Stomach (tissue), 9 donors: Measurements from ENCODE around the gene TRIOBP. TPM values are rescaled to one million over a fixed set of nuclear protein-coding genes. Genes with fewer than 3 reads are reported as not detected.
"Not testable (repeated sequence)": the region's sequence is repeated elsewhere in the genome, so short reads cannot be mapped to it uniquely, and the experiment has no call there.

ENCODE experiments used
- DNase-seq, 2 donors: peaks; one replicate each; pipeline versions ENCODE4 v3.0.0 to v3.0.0-alpha.2; 2013 to 2019
- H3K27ac ChIP-seq, 5 donors: fragments of 200-600 bp in 4 of 5; sonication (generic) in 4 of 5; one replicate each; pipeline ENCODE4 v1.5.1; 2013 to 2019; ENCODE audit warnings: mild to moderate bottlenecking in 1 of 5, moderate library complexity in 1 of 5
- H3K27me3 ChIP-seq, 3 donors: fragments of 200-600 bp; sonication (generic); one replicate each; pipeline ENCODE4 v1.5.1; 2017 to 2019; ENCODE audit warnings: mixed run types in 1 of 3
- H3K36me3 ChIP-seq, 4 donors: fragments of 200-600 bp; sonication (generic); 1 replicate in 3 of 4; 2 replicates in 1 of 4; pipeline ENCODE4 v1.5.1; 2016 to 2019
- H3K4me1 ChIP-seq, 4 donors: fragments of 200-600 bp; sonication (generic); one replicate each; pipeline ENCODE4 v1.5.1; 2016 to 2019
- H3K4me3 ChIP-seq, 4 donors: fragments of 200-600 bp; sonication (generic) in 3 of 4; one replicate each; pipeline ENCODE4 v1.5.1; 2016 to 2019; ENCODE audit warnings: mild to moderate bottlenecking in 1 of 4
- H3K9me3 ChIP-seq, 4 donors: fragments of 200-600 bp; sonication (generic); one replicate each; pipeline ENCODE4 v1.5.1; 2016 to 2019
- EP300 ChIP-seq: sonication (generic); formaldehyde crosslinking; IDR thresholded peaks from one replicate; pipeline ENCODE4 v1.6.1; 2017; ENCODE audit warnings: antibody characterized with exemption
- POLR2A ChIP-seq, 4 donors: fragments of 450-650 bp; IDR thresholded peaks; one replicate each; pipeline ENCODE4 v1.6.1; 2016; ENCODE audit warnings: antibody characterized with exemption in 4 of 4, control low read depth in 2 of 4, mild to moderate bottlenecking in 1 of 4, moderate library complexity in 1 of 4
- POLR2AphosphoS5 ChIP-seq, 3 donors: sonication (generic); formaldehyde crosslinking; IDR thresholded peaks; one replicate each; pipeline ENCODE4 v1.6.1; 2016; ENCODE audit warnings: antibody characterized with exemption in 3 of 3
- WGBS, 5 donors: extraction: QIAGEN DNeasy Blood & Tissue Kit in 3 of 5; methylation state at CpG; one replicate each; pipeline versions ENCODE4 v1.1.5 to v1.1.7; 2013 to 2018; 5-methylcytosine and 5-hydroxymethylcytosine counted together
- intact Hi-C: fragments of 100-400 bp; cut with DNase I; formaldehyde crosslinking; loops from one replicate; pipeline ENCODE4 v1.15.1; 2023; ENCODE audit warnings: low total_unique reads
- polyA plus RNA-seq, 3 donors: library from polyadenylated mRNA; stranded (reverse); fragments of 200-250 nt; gene quantifications; one replicate each; pipeline ENCODE4 v1.2.3, GENCODE V29; 2013
- total RNA-seq, 5 donors: library from RNA; depleted of rRNA; stranded (reverse); fragments of >200 nt; gene quantifications; one replicate each; pipeline versions ENCODE4 v1.1.0 to v1.2.3, GENCODE V29; 2014 to 2016
- TF ChIP-seq, protein P1 (sequence below), 7 experiments: fragments of 450-650 bp in 4 of 7; fragments of 200-600 bp in 3 of 7; sonication (generic) in 3 of 7; IDR thresholded peaks; one replicate each; pipeline ENCODE4 v1.5.1; 2016 to 2019; ENCODE audit warnings: antibody characterized with exemption in 7 of 7, control low read depth in 2 of 7, mild to moderate bottlenecking in 1 of 7
- donor health status: healthy with polysubstance abuse.
- donor health status: Bipolar disorder and iron deficiency.
- donor health status: healthy.

Gene TRIOBP
- total and polyA plus RNA-seq, 8 donors, result 30.6 to 355 (median 86.1) TPM

DNA sequence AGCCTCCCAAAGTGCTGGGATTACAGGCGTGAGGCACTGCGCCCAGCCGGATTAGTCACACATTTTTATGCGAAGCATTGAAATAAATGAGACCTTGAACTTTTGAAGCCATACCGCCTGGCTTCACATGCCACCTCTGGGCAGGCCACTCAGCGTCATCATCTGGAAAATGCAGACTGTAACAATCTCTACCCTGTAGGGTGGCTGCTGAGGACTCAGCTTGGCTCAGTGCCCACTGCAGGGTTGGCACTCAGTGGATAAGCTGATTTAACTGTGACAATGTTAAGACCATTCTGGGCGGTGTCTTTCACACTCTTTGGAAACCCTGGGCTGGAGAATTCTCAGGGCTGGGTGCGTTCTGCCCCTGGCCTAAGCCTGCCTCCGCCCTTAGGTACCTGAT, 48.9 kb upstream of the TRIOBP start:
- Histone ChIP-seq H3K27ac (peak overlapping the region in 3 of 5 donors; percentile 4 to 74 (median 59)), H3K4me3 (no peak overlapping the region), H3K9me3 (no peaks in the 10 kb centered on the region), H3K27me3 (no peaks in the 10 kb centered on the region), H3K36me3 (peaks cover 10 to 94% (median 69%) of the 10 kb centered on the region in 4 donors), H3K4me1 (peaks cover 7 to 19% (median 7%) of the 10 kb centered on the region in 4 donors)
- TF ChIP-seq, protein P1, sequence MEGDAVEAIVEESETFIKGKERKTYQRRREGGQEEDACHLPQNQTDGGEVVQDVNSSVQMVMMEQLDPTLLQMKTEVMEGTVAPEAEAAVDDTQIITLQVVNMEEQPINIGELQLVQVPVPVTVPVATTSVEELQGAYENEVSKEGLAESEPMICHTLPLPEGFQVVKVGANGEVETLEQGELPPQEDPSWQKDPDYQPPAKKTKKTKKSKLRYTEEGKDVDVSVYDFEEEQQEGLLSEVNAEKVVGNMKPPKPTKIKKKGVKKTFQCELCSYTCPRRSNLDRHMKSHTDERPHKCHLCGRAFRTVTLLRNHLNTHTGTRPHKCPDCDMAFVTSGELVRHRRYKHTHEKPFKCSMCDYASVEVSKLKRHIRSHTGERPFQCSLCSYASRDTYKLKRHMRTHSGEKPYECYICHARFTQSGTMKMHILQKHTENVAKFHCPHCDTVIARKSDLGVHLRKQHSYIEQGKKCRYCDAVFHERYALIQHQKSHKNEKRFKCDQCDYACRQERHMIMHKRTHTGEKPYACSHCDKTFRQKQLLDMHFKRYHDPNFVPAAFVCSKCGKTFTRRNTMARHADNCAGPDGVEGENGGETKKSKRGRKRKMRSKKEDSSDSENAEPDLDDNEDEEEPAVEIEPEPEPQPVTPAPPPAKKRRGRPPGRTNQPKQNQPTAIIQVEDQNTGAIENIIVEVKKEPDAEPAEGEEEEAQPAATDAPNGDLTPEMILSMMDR (IDR thresholded peaks at IDR 0.05), result no peak
- TF ChIP-seq POLR2A (IDR thresholded peaks at IDR 0.05) (no peak), POLR2AphosphoS5 (IDR thresholded peaks at IDR 0.05) (peak in 2 of 3 donors; percentile 21 to 39), EP300 (no peak)
- intact Hi-C loops, result loop anchor here (10.0 kb wide), 1 partner anchor 147 kb away; no protein-coding TSS in a partner anchor
- DNase-seq, result peak in 1 of 2 donors; percentile 54
- 34 to 77% (median 54%) methylated on average over 8 to 9 of the region's 9 CpGs for WGBS, 5 donors

DNA sequence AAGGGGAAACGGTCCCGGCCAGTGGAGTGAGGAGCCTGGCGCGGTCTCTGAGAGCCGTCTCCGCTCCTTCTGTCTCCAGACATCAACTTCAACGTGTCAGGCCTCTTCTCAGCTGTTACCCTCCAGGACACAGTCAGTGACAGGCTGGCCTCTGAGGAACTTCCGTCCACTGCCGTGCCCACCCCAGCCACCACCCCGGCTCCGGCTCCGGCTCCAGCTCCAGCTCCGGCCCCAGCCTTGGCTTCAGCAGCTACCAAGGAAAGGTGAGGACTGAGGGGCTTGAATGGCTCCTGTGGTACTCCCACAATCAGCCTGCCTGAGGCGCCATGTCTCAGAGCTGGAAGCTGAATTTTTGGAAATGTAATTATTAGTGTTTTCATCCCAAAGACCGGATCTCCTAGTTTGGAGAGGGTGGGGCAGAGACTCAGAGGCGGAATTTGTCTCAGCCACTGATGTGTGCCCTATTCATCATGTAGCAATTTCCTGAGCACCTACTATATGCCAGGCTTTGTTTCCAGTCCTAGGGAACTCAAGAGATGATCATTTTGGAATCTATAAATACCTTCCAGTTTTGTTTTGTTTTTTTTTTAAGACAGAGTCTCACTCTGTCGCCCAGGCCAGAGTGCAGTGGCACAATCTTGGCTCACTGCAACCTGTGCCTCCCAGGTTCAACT, 46.2 kb upstream of the TRIOBP start:
- Histone ChIP-seq H3K27ac (no peak overlapping the region), H3K36me3 (peaks cover 13 to 88% (median 64%) of the 10 kb centered on the region in 4 donors), H3K4me1 (peaks cover 0 to 11% (median 0%) of the 10 kb centered on the region in 4 donors), H3K9me3 (no peaks in the 10 kb centered on the region), H3K4me3 (no peak overlapping the region), H3K27me3 (no peaks in the 10 kb centered on the region)
- WGBS, 5 donors, result 95 to 99% (median 96%) methylated on average over 12 to 17 of the region's 17 CpGs
- no peak for DNase-seq
- intact Hi-C loops, result no loop called here
- TF ChIP-seq EP300 (no peak), POLR2A (IDR thresholded peaks at IDR 0.05) (no peak), POLR2AphosphoS5 (IDR thresholded peaks at IDR 0.05) (no peak)
- TF ChIP-seq, protein P1 (IDR thresholded peaks at IDR 0.05), result no peak

DNA sequence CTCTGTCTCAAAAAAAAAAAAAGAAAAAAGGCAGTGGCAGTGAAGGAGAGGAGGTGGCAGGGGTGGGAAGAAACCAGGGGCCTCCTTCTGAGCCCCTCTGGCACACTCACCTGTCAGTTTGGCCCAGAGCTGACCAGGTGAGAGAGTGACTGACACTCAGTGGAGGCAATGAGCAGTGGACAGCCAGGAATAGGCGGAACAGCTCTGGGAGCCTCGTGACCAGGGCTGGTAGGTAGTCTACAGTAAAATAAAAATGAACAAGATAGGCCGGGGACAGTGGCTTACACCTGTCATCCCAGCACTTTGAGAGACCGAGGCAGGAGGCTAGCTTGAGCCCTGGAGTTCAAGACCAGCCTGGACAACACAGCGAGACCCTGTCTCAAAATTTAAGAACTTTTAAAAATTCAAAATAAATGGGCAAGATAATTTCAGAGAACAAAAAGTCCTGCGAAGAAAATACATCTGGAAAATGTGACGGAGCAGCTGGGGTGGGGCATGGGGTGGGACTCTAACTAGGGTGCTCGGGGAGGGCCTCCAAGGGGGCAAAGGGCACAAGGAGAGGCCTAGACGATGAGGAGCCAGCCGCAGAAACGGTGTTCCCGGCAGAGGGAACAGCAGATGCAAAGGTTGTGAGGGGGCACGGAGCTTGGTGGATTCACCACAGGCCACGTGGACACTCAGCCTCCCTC, 42.1 kb upstream of the TRIOBP start:
- Histone ChIP-seq H3K4me1 (peaks cover 12 to 14% (median 14%) of the 10 kb centered on the region in 4 donors), H3K36me3 (peaks cover 6 to 49% (median 44%) of the 10 kb centered on the region in 4 donors), H3K27ac (no peak overlapping the region), H3K9me3 (no peaks in the 10 kb centered on the region), H3K4me3 (no peak overlapping the region), H3K27me3 (no peaks in the 10 kb centered on the region)
- DNase-seq, result peak in 1 of 2 donors; percentile 36
- TF ChIP-seq EP300, result no peak
- TF ChIP-seq POLR2AphosphoS5 (IDR thresholded peaks at IDR 0.05), result no peak
- TF ChIP-seq POLR2A (IDR thresholded peaks at IDR 0.05), result no peak
- TF ChIP-seq, protein P1 (IDR thresholded peaks at IDR 0.05), result no peak
- intact Hi-C loops, result no loop called here
- WGBS, 5 donors, result 70 to 86% (median 83%) methylated on average over 13 to 14 of the region's 14 CpGs

DNA sequence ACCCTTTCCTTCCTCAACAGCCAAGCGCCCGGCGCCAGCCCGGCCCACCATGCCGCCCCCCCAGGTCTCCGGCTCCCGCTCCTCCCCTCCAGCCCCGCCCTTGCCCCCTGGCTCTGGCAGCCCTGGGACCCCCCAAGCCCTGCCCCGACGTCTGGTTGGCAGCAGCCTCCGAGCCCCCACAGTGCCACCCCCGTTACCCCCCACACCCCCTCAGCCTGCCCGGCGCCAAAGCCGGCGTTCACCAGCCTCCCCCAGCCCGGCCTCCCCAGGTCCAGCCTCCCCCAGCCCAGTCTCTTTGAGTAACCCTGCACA, 41.6 kb upstream of the TRIOBP start:
- intact Hi-C loops, result no loop called here
- no peaks in the 10 kb centered on the region for H3K27me3 ChIP-seq
- TF ChIP-seq POLR2AphosphoS5 (IDR thresholded peaks at IDR 0.05), result no peak
- TF ChIP-seq, protein P1 (IDR thresholded peaks at IDR 0.05), result no peak
- no peak for TF ChIP-seq EP300
- TF ChIP-seq POLR2A (IDR thresholded peaks at IDR 0.05), result no peak
- DNase-seq, result no peak
- no peak overlapping the region for H3K27ac ChIP-seq
- 82 to 97% (median 91%) methylated on average over 5 to 17 of the region's 17 CpGs for WGBS, 5 donors
- peaks cover 6 to 44% (median 39%) of the 10 kb centered on the region in 4 donors for H3K36me3 ChIP-seq
- H3K4me3 ChIP-seq, result no peak overlapping the region
- peaks cover 17 to 19% (median 19%) of the 10 kb centered on the region in 4 donors for H3K4me1 ChIP-seq
- H3K9me3 ChIP-seq, result no peaks in the 10 kb centered on the region

DNA sequence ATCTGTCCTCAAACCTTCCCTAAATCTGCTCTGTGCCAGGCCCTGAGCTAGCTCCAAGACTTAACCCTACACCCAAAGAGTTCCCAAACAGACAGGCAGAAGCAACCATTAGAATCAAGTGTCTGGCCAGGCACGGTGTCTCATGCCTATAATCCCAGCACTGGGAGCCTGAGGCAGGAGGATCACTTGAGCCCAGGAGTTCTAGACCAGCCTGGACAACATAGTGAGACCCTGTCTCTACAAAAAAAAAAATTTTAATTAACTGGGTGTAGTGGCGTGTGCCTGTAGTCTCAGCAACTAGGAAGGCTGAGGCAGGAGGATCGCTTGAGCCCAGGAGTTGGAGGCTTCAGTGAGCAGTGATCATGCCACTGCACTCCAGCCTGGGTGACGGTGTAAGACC, 40.3 kb upstream of the TRIOBP start:
- WGBS, 5 donors, result 93 to 98% (median 97%) methylated on average over 4 of the region's 4 CpGs
- H3K27ac ChIP-seq, intact Hi-C loops, DNase-seq, H3K4me3 ChIP-seq, H3K27me3 ChIP-seq, H3K9me3 ChIP-seq: not testable (repeated sequence)
- peaks cover 3 to 30% (median 25%) of the 10 kb centered on the region in 4 donors for H3K36me3 ChIP-seq
- H3K4me1 ChIP-seq, result peaks cover 31 to 33% (median 32%) of the 10 kb centered on the region in 4 donors
